ENCODE measurements around the gene PDE4D.
"Not testable (repeated sequence)": the region's sequence is repeated elsewhere in the genome, so short reads cannot be mapped to it uniquely, and the experiment has no call there.

The PDE4D gene

GRCh38 chr5:59786334-59786805 lies 107.2 kb downstream of the PDE4D start:
- WGBS, 2 experiments (ENCODE audit: insufficient coverage in 2 of 2) = 88 to 92% methylated on average over 6 of the region's 6 CpGs
- H3K36me3 ChIP-seq (ENCODE audit: control insufficient read depth, insufficient read depth, low read length) = no peaks in the 10 kb centered on the region
- H3K9me3 ChIP-seq (ENCODE audit: control insufficient read depth, low read length) = no peaks in the 10 kb centered on the region
- no peaks in the 10 kb centered on the region for H3K4me1 ChIP-seq (ENCODE audit: control insufficient read depth, insufficient read depth, low read length, poor library complexity, severe bottlenecking)
- peak overlapping the region; percentile 47 for H3K27ac ChIP-seq (ENCODE audit: low read depth, low read length, severe bottlenecking)
- no peak overlapping the region for H3K4me3 ChIP-seq (ENCODE audit: extremely low read depth, insufficient read depth, low read length, poor library complexity, severe bottlenecking)

GRCh38 chr5:59785676-59786333 lies 107.7 kb downstream of the PDE4D start:
- Histone ChIP-seq H3K9me3 (ENCODE audit: control insufficient read depth, low read length) (no peaks in the 10 kb centered on the region), H3K36me3 (ENCODE audit: control insufficient read depth, insufficient read depth, low read length) (no peaks in the 10 kb centered on the region), H3K27ac (ENCODE audit: low read depth, low read length, severe bottlenecking) (peak overlapping the region; percentile 47), H3K4me1 (ENCODE audit: control insufficient read depth, insufficient read depth, low read length, poor library complexity, severe bottlenecking) (no peaks in the 10 kb centered on the region), H3K4me3 (ENCODE audit: extremely low read depth, insufficient read depth, low read length, poor library complexity, severe bottlenecking) (no peak overlapping the region)
- WGBS, 2 experiments (ENCODE audit: insufficient coverage in 2 of 2) = 56 to 66% methylated on average over 3 to 4 of the region's 5 CpGs

GRCh38 chr5:59784708-59785107 lies 108.8 kb downstream of the PDE4D start:
- not testable (repeated sequence) for H3K9me3 ChIP-seq (ENCODE audit: control insufficient read depth, low read length); H3K4me1 ChIP-seq (ENCODE audit: control insufficient read depth, insufficient read depth, low read length, poor library complexity, severe bottlenecking); H3K36me3 ChIP-seq (ENCODE audit: control insufficient read depth, insufficient read depth, low read length); H3K27ac ChIP-seq (ENCODE audit: low read depth, low read length, severe bottlenecking); H3K4me3 ChIP-seq (ENCODE audit: extremely low read depth, insufficient read depth, low read length, poor library complexity, severe bottlenecking)
- WGBS, 2 experiments (ENCODE audit: insufficient coverage in 2 of 2) = 80% methylated on average over 1 of the region's 1 CpG; no CpG with 5 or more reads in 1 of the 2 experiments

GRCh38 chr5:59783264-59783663 lies 110.3 kb downstream of the PDE4D start:
- Histone ChIP-seq H3K9me3 (ENCODE audit: control insufficient read depth, low read length) (no peaks in the 10 kb centered on the region), H3K27ac (ENCODE audit: low read depth, low read length, severe bottlenecking) (no peak overlapping the region), H3K4me1 (ENCODE audit: control insufficient read depth, insufficient read depth, low read length, poor library complexity, severe bottlenecking) (no peaks in the 10 kb centered on the region), H3K4me3 (ENCODE audit: extremely low read depth, insufficient read depth, low read length, poor library complexity, severe bottlenecking) (no peak overlapping the region), H3K36me3 (ENCODE audit: control insufficient read depth, insufficient read depth, low read length) (no peaks in the 10 kb centered on the region)

- 100% methylated on average over 1 of the region's 1 CpG for WGBS, 2 experiments (ENCODE audit: insufficient coverage in 2 of 2)
These were observed 110.7 kb downstream of the PDE4D start for GRCh38 chr5:59782856-59783255.

GRCh38 chr5:59779453-59779852 lies 114.1 kb downstream of the PDE4D start:
- Histone ChIP-seq H3K4me3 (ENCODE audit: extremely low read depth, insufficient read depth, low read length, poor library complexity, severe bottlenecking) (no peak overlapping the region), H3K36me3 (ENCODE audit: control insufficient read depth, insufficient read depth, low read length) (no peaks in the 10 kb centered on the region), H3K9me3 (ENCODE audit: control insufficient read depth, low read length) (no peaks in the 10 kb centered on the region), H3K4me1 (ENCODE audit: control insufficient read depth, insufficient read depth, low read length, poor library complexity, severe bottlenecking) (no peaks in the 10 kb centered on the region), H3K27ac (ENCODE audit: low read depth, low read length, severe bottlenecking) (no peak overlapping the region)
- no CpG with 5 or more reads among the region's 2 CpGs for WGBS, 2 experiments (ENCODE audit: insufficient coverage in 2 of 2)

More at GRCh38 chr5:59782856-59783255, 110.7 kb downstream of the PDE4D start:
- H3K27ac ChIP-seq (ENCODE audit: low read depth, low read length, severe bottlenecking) = no peak overlapping the region
- H3K9me3 ChIP-seq (ENCODE audit: control insufficient read depth, low read length) = no peaks in the 10 kb centered on the region
- H3K36me3 ChIP-seq (ENCODE audit: control insufficient read depth, insufficient read depth, low read length) = no peaks in the 10 kb centered on the region
- H3K4me3 ChIP-seq (ENCODE audit: extremely low read depth, insufficient read depth, low read length, poor library complexity, severe bottlenecking) = no peak overlapping the region
- H3K4me1 ChIP-seq (ENCODE audit: control insufficient read depth, insufficient read depth, low read length, poor library complexity, severe bottlenecking) = no peaks in the 10 kb centered on the region

- 70 to 85% methylated on average over 4 of the region's 4 CpGs for WGBS, 2 experiments (ENCODE audit: insufficient coverage in 2 of 2)
- no peaks in the 10 kb centered on the region for H3K36me3 ChIP-seq (ENCODE audit: control insufficient read depth, insufficient read depth, low read length)
These were observed 116.5 kb downstream of the PDE4D start for GRCh38 chr5:59777028-59777427.

GRCh38 chr5:59773294-59773693 lies 120.2 kb downstream of the PDE4D start:
- Histone ChIP-seq H3K36me3 (ENCODE audit: control insufficient read depth, insufficient read depth, low read length) (no peaks in the 10 kb centered on the region), H3K9me3 (ENCODE audit: control insufficient read depth, low read length) (no peaks in the 10 kb centered on the region), H3K4me3 (ENCODE audit: extremely low read depth, insufficient read depth, low read length, poor library complexity, severe bottlenecking) (no peak overlapping the region), H3K27ac (ENCODE audit: low read depth, low read length, severe bottlenecking) (no peak overlapping the region), H3K4me1 (ENCODE audit: control insufficient read depth, insufficient read depth, low read length, poor library complexity, severe bottlenecking) (no peaks in the 10 kb centered on the region)

More at GRCh38 chr5:59777028-59777427, 116.5 kb downstream of the PDE4D start:
- H3K4me3 ChIP-seq (ENCODE audit: extremely low read depth, insufficient read depth, low read length, poor library complexity, severe bottlenecking) = no peak overlapping the region
- H3K27ac ChIP-seq (ENCODE audit: low read depth, low read length, severe bottlenecking) = no peak overlapping the region
- H3K4me1 ChIP-seq (ENCODE audit: control insufficient read depth, insufficient read depth, low read length, poor library complexity, severe bottlenecking) = no peaks in the 10 kb centered on the region
- no peaks in the 10 kb centered on the region for H3K9me3 ChIP-seq (ENCODE audit: control insufficient read depth, low read length)

- no peaks in the 10 kb centered on the region for H3K36me3 ChIP-seq (ENCODE audit: control insufficient read depth, insufficient read depth, low read length)
- H3K9me3 ChIP-seq (ENCODE audit: control insufficient read depth, low read length) = no peaks in the 10 kb centered on the region
- no peak overlapping the region for H3K4me3 ChIP-seq (ENCODE audit: extremely low read depth, insufficient read depth, low read length, poor library complexity, severe bottlenecking)
- 88% methylated on average over 1 of the region's 2 CpGs; no CpG with 5 or more reads in 1 of the 2 experiments for WGBS, 2 experiments (ENCODE audit: insufficient coverage in 2 of 2)
- H3K4me1 ChIP-seq (ENCODE audit: control insufficient read depth, insufficient read depth, low read length, poor library complexity, severe bottlenecking) = no peaks in the 10 kb centered on the region
- no peak overlapping the region for H3K27ac ChIP-seq (ENCODE audit: low read depth, low read length, severe bottlenecking)
These were observed 120.8 kb downstream of the PDE4D start for GRCh38 chr5:59772757-59773156.

- no peak overlapping the region for H3K27ac ChIP-seq (ENCODE audit: low read depth, low read length, severe bottlenecking)
- H3K9me3 ChIP-seq (ENCODE audit: control insufficient read depth, low read length) = no peaks in the 10 kb centered on the region
- no peaks in the 10 kb centered on the region for H3K36me3 ChIP-seq (ENCODE audit: control insufficient read depth, insufficient read depth, low read length)
- H3K4me1 ChIP-seq (ENCODE audit: control insufficient read depth, insufficient read depth, low read length, poor library complexity, severe bottlenecking) = no peaks in the 10 kb centered on the region
- no peak overlapping the region for H3K4me3 ChIP-seq (ENCODE audit: extremely low read depth, insufficient read depth, low read length, poor library complexity, severe bottlenecking)
- WGBS, 2 experiments (ENCODE audit: insufficient coverage in 2 of 2) = 100% methylated on average over 1 of the region's 2 CpGs; no CpG with 5 or more reads in 1 of the 2 experiments
These were observed 121.3 kb downstream of the PDE4D start for GRCh38 chr5:59772206-59772605.

- 94 to 100% methylated on average over 2 to 3 of the region's 4 CpGs for WGBS, 2 experiments (ENCODE audit: insufficient coverage in 2 of 2)
- Histone ChIP-seq H3K36me3 (ENCODE audit: control insufficient read depth, insufficient read depth, low read length) (no peaks in the 10 kb centered on the region), H3K4me3 (ENCODE audit: extremely low read depth, insufficient read depth, low read length, poor library complexity, severe bottlenecking) (no peak overlapping the region), H3K27ac (ENCODE audit: low read depth, low read length, severe bottlenecking) (no peak overlapping the region), H3K9me3 (ENCODE audit: control insufficient read depth, low read length) (no peaks in the 10 kb centered on the region), H3K4me1 (ENCODE audit: control insufficient read depth, insufficient read depth, low read length, poor library complexity, severe bottlenecking) (no peaks in the 10 kb centered on the region)
These were observed 122.6 kb downstream of the PDE4D start for GRCh38 chr5:59770953-59771352.
